HEK293T (cell line): ENCODE data around the gene RGS7.

Source experiments
- ARNT ChIP-seq: fragments of 450-650 bp; IDR thresholded peaks from 2 replicates; pipeline ENCODE4 v1.6.1; 2017; ENCODE audit warnings: mild to moderate bottlenecking
- BHLHE40 ChIP-seq: fragments of 450-650 bp; IDR thresholded peaks from 2 replicates; pipeline ENCODE4 v1.6.1; 2016; ENCODE audit warnings: mild to moderate bottlenecking, moderate library complexity, borderline replicate concordance
- CTBP1 ChIP-seq: fragments of 450-650 bp; IDR thresholded peaks from 2 replicates; pipeline ENCODE4 v1.6.1; 2016; ENCODE audit warnings: borderline replicate concordance
- ELF4 ChIP-seq: fragments of 450-650 bp; IDR thresholded peaks from 2 replicates; pipeline ENCODE4 v1.6.1; 2017; ENCODE audit warnings: antibody characterized with exemption
- FOXA1 ChIP-seq: fragments of 450-650 bp; IDR thresholded peaks from 2 replicates; pipeline ENCODE4 v1.6.1; 2016; ENCODE audit warnings: mild to moderate bottlenecking
- FOXM1 ChIP-seq: fragments of 450-650 bp; IDR thresholded peaks from 2 replicates; pipeline ENCODE4 v1.6.1; 2017; ENCODE audit warnings: mild to moderate bottlenecking, borderline replicate concordance
- L3MBTL2 ChIP-seq: fragments of 450-650 bp; conservative IDR thresholded peaks from 2 replicates; pipeline ENCODE4 v1.6.1; 2016; ENCODE audit warnings: mild to moderate bottlenecking
- NFRKB ChIP-seq: fragments of 450-650 bp; IDR thresholded peaks from 2 replicates; pipeline ENCODE4 v1.6.1; 2016; ENCODE audit warnings: mild to moderate bottlenecking, moderate library complexity
- TARDBP ChIP-seq: fragments of 450-650 bp; IDR thresholded peaks from 2 replicates; pipeline ENCODE4 v1.6.1; 2016

DNA sequence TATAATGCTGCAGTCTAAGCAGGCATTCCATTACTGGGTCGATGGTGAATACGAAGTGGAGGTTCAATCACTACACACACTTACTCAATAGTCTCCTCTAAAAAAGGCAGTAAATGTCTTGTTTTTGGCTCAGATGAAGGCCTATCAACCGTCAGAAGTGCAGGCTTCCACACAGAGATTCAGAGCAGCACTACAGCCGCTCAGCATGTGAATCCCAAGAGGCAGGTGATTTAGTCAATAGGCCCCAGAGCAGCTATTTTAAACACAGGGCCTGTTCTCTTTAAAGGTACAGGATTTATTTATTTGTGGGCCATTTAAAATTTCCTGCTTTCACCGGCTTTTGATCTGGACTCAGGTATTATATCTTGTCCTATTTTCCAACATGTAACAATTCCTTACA, 293.7 kb downstream of the RGS7 start:
- TF ChIP-seq FOXM1, result no peak
- TF ChIP-seq FOXA1, result no peak
- no peak for TF ChIP-seq TARDBP
- TF ChIP-seq ELF4, result no peak
- TF ChIP-seq NFRKB, result no peak
- TF ChIP-seq BHLHE40, result no peak
- no peak for TF ChIP-seq CTBP1
- no peak for TF ChIP-seq L3MBTL2
- TF ChIP-seq ARNT, result no peak
